B cell (primary cell): ENCODE data around the gene SELE. TPM values are rescaled to one million over a fixed set of nuclear protein-coding genes. Genes with fewer than 3 reads are reported as not detected.

ENCODE experiments used
- ATAC-seq: fragments of 200-7000 bp; cut with Tn5 transposase; one replicate; pipeline ENCODE4 v1.10.0; 2021; ENCODE audit warnings: low read depth, mild to moderate bottlenecking, moderate number of reproducible peaks, moderate library complexity
- CTCF ChIA-PET: fragments of 350-600 bp; sonication (Branson Sonifier 250); formaldehyde crosslinking; loops from one replicate; lab custom pipeline; 2021; ENCODE audit warnings: antibody characterized with exemption, inconsistent platforms; lab: Charles Lee
- POLR2A ChIA-PET: fragments of 350-600 bp; sonication (Branson Sonifier 250); formaldehyde crosslinking; loops from one replicate; lab custom pipeline; 2021; ENCODE audit warnings: antibody characterized with exemption; lab: Charles Lee
- DNase-seq: peaks from one replicate; pipeline ENCODE4 v3.0.0; 2013
- H2AFZ ChIP-seq: 2 replicates; pipeline ENCODE4 v1.6.1; 2012; ENCODE audit warnings: mild to moderate bottlenecking, low read depth, low read length; ENCODE audit not compliant: insufficient read depth, poor library complexity, severe bottlenecking
- H3K27ac ChIP-seq, 2 donors: 1 replicate in 1 of 2; 2 replicates in 1 of 2; pipeline ENCODE4 v1.5.1; 2012 to 2013; ENCODE audit warnings: low read length in 2 of 2, mild to moderate bottlenecking in 2 of 2, moderate library complexity in 1 of 2
- H3K27me3 ChIP-seq, 4 experiments: fragments of 200-600 bp in 1 of 4; sonication (generic) in 1 of 4; replicated peaks in 1 of 4; 1 replicate in 2 of 4; 2 replicates in 2 of 4; pipeline versions ENCODE4 v1.6.1 to v1.7.0; 2013 to 2016; ENCODE audit warnings: low read length in 3 of 4, mild to moderate bottlenecking in 2 of 4, mixed read lengths in 1 of 4, moderate library complexity in 1 of 4; ENCODE audit not compliant: insufficient read depth in 4 of 4, control insufficient read depth in 3 of 4; ENCODE audit errors: control extremely low read depth in 1 of 4
- H3K36me3 ChIP-seq, 2 experiments: replicated peaks in 1 of 2; 1 replicate in 1 of 2; 2 replicates in 1 of 2; pipeline versions ENCODE4 v1.6.1 to v1.7.1; 2013; ENCODE audit warnings: low read length in 1 of 2; ENCODE audit not compliant: insufficient read depth in 2 of 2, control insufficient read depth in 1 of 2; ENCODE audit errors: control extremely low read depth in 1 of 2, extremely low read depth in 1 of 2
- H3K4me1 ChIP-seq, 2 donors: fragments of 200-600 bp in 1 of 2; sonication (generic) in 1 of 2; 1 replicate in 1 of 2; 2 replicates in 1 of 2; pipeline versions ENCODE4 v1.5.1 to v1.6.1; 2013 to 2017; ENCODE audit warnings: low read length in 2 of 2; ENCODE audit not compliant: control insufficient read depth in 2 of 2, insufficient read depth in 2 of 2
- H3K4me2 ChIP-seq: replicated peaks from 2 replicates; pipeline ENCODE3; 2012; ENCODE audit warnings: mild to moderate bottlenecking, low read depth, low read length; ENCODE audit not compliant: poor library complexity, severe bottlenecking
- H3K4me3 ChIP-seq, 5 experiments: fragments of 200-600 bp in 1 of 5; sonication (generic) in 1 of 5; 1 replicate in 3 of 5; 2 replicates in 2 of 5; pipeline versions ENCODE4 v1.5.1 to v1.7.0; 2011 to 2016; ENCODE audit warnings: low read length in 4 of 5, mild to moderate bottlenecking in 4 of 5, low read depth in 2 of 5, control low read depth in 1 of 5, moderate library complexity in 1 of 5; ENCODE audit not compliant: insufficient read depth in 1 of 5; ENCODE audit errors: control extremely low read depth in 1 of 5, extremely low read depth in 1 of 5
- H3K79me2 ChIP-seq: fragments of 200-600 bp; sonication (generic); one replicate; pipeline ENCODE4 v1.6.0; 2016; ENCODE audit warnings: low read length; ENCODE audit not compliant: control insufficient read depth, insufficient read depth
- H3K9ac ChIP-seq: fragments of 200-600 bp; sonication (generic); 2 replicates; pipeline ENCODE4 v1.6.1; 2017; ENCODE audit warnings: mild to moderate bottlenecking, low read length, moderate library complexity
- H3K9me3 ChIP-seq, 3 donors: one replicate each; pipeline versions ENCODE4 v1.6.1 to v1.7.1; 2013; ENCODE audit warnings: low read length in 2 of 3; ENCODE audit not compliant: control insufficient read depth in 2 of 3, insufficient read depth in 1 of 3; ENCODE audit errors: control extremely low read depth in 1 of 3
- H4K20me1 ChIP-seq: 2 replicates; pipeline ENCODE4 v1.6.0; 2012; ENCODE audit warnings: mild to moderate bottlenecking, low read length; ENCODE audit not compliant: insufficient read depth, control insufficient read depth, poor library complexity, severe bottlenecking
- H3K27ac Mint-ChIP-seq: one replicate; pipeline ENCODE4 v1.8.0; 2021; ENCODE audit warnings: mixed read lengths
- H3K27me3 Mint-ChIP-seq: one replicate; pipeline ENCODE4 v1.8.0; 2021; ENCODE audit warnings: mixed read lengths
- H3K4me1 Mint-ChIP-seq: one replicate; pipeline ENCODE4 v1.8.0; 2021; ENCODE audit warnings: mixed read lengths
- H3K4me3 Mint-ChIP-seq: one replicate; pipeline ENCODE4 v1.8.0; 2021; ENCODE audit warnings: mixed read lengths
- H3K9me3 Mint-ChIP-seq: one replicate; pipeline ENCODE4 v1.8.0; 2022; ENCODE audit warnings: mixed read lengths; ENCODE audit not compliant: insufficient read depth
- CTCF ChIP-seq: fragments of 200-600 bp; IDR thresholded peaks from one replicate; pipeline ENCODE4 v1.8.0; 2022; ENCODE audit warnings: antibody characterized with exemption, mild to moderate bottlenecking
- EZH2 ChIP-seq: IDR thresholded peaks from 2 replicates; pipeline ENCODE4 v1.6.1; 2012; ENCODE audit warnings: borderline replicate concordance, low read depth, mild to moderate bottlenecking, moderate library complexity, low read length; ENCODE audit not compliant: insufficient read depth, poor library complexity, severe bottlenecking
- WGBS: methylation state at CpG from one replicate; pipeline ENCODE4 v1.1.5; 2013; ENCODE audit warnings: missing lambda C conversion rate; ENCODE audit not compliant: insufficient coverage; 5-methylcytosine and 5-hydroxymethylcytosine counted together
- intact Hi-C: fragments of 100-400 bp; cut with micrococcal nuclease; formaldehyde crosslinking; loops from one replicate; pipeline ENCODE4 v1.10.0; 2022
- polyA plus RNA-seq: library from polyadenylated mRNA; depleted of rRNA; stranded (reverse); fragments of >200 nt; gene quantifications from 2 replicates; pipeline ENCODE4 v1.2.3, GENCODE V29; 2012
- total RNA-seq, 2 donors: library from RNA; stranded (reverse); fragments of 120-200 nt in 1 of 2; gene quantifications; 1 replicate in 1 of 2; 2 replicates in 1 of 2; pipeline versions ENCODE4 v1.2.3 to v1.2.4, GENCODE V29; 2013 to 2022

Gene SELE
- total and polyA plus RNA-seq, 2 donors (not counting 1 experiment from before 2014, with no cell fraction given) = not detected

DNA sequence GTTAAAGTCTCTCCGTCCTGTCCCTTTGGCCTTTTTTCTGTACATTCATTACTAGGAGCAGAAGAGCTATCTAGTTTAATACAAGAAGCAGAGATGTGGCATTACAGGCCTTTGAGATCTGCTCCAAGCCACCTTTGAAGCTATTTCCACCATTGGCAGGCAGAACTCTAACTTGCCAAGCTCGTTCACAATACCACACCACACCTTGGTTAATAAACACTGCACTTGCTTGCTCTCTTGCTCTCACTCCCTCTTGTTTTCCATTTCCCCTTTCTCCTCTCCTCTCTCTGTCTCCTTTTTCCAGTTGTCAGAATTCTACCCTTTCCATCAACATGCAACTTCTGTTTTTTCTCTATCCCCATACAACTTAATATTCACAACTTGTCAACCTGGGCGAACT, 7.0 kb downstream of the SELE start:
- no peak overlapping the region for H3K4me2 ChIP-seq
- no peak overlapping the region for H2AFZ ChIP-seq
- WGBS = 90% methylated on average over 1 of the region's 3 CpGs
- H3K4me1 ChIP-seq = no peaks in the 10 kb centered on the region
- Mint-ChIP-seq H3K27ac (no peak overlapping the region), H3K4me1 (no peaks in the 10 kb centered on the region), H3K4me3 (no peak overlapping the region), H3K27me3 (peaks cover 30% of the 10 kb centered on the region), H3K9me3 (no peaks in the 10 kb centered on the region)
- no peaks in the 10 kb centered on the region for H4K20me1 ChIP-seq
- TF ChIP-seq EZH2 = no peak
- no peak for TF ChIP-seq CTCF
- no peak overlapping the region for H3K9ac ChIP-seq
- ChIA-PET POLR2A (no interaction called here), CTCF (interaction anchor here (1.0 kb wide), 1 partner anchor 125 kb away, joined by 3 read pairs; no protein-coding TSS in a partner anchor)
- DNase-seq (no peak), ATAC-seq (no peak)
- H3K9me3 ChIP-seq = no peaks in the 10 kb centered on the region
- H3K27me3 ChIP-seq = peaks cover 0 to 6% (median 2%) of the 10 kb centered on the region in 4 experiments
- H3K79me2 ChIP-seq = no peaks in the 10 kb centered on the region
- intact Hi-C loops = no loop called here
- H3K36me3 ChIP-seq = no peaks in the 10 kb centered on the region
- H3K4me3 ChIP-seq = no peak overlapping the region
- H3K27ac ChIP-seq = no peak overlapping the region

GRCh38 chr1:169725930-169726329, 7.9 kb downstream of the SELE start:
- H3K36me3 ChIP-seq = no peaks in the 10 kb centered on the region
- no peaks in the 10 kb centered on the region for H4K20me1 ChIP-seq
- WGBS = 79% methylated on average over 2 of the region's 3 CpGs
- Mint-ChIP-seq H3K27ac (no peak overlapping the region), H3K9me3 (no peaks in the 10 kb centered on the region), H3K4me3 (no peak overlapping the region), H3K4me1 (no peaks in the 10 kb centered on the region), H3K27me3 (peaks cover 26% of the 10 kb centered on the region)
- TF ChIP-seq CTCF (no peak), EZH2 (no peak)
- H3K4me3 ChIP-seq = no peak overlapping the region
- ChIA-PET POLR2A (no interaction called here), CTCF (interaction anchor here (1.0 kb wide), 1 partner anchor 124 kb away, joined by 4 read pairs; no protein-coding TSS in a partner anchor)
- no peak for ATAC-seq
- peaks cover 0 to 2% (median 0%) of the 10 kb centered on the region in 3 donors for H3K9me3 ChIP-seq
- intact Hi-C loops = no loop called here
- H3K9ac ChIP-seq = no peak overlapping the region
- peaks cover 0 to 2% (median 0%) of the 10 kb centered on the region in 4 experiments for H3K27me3 ChIP-seq
- no peak overlapping the region for H3K4me2 ChIP-seq
- no peaks in the 10 kb centered on the region for H3K79me2 ChIP-seq
- no peaks in the 10 kb centered on the region for H3K4me1 ChIP-seq
- DNase-seq = no peak
- no peak overlapping the region for H2AFZ ChIP-seq
- H3K27ac ChIP-seq = no peak overlapping the region
